Kidney tubule cell (primary cell): ENCODE data around the gene LRRK1.

Source experiments
- DNase-seq: peaks from one replicate; pipeline ENCODE4 v3.0.0-alpha.2; 2018; ENCODE audit warnings: low spot score

The LRRK1 gene

GRCh38 chr15:101114610-101115009, 195.5 kb downstream of the LRRK1 start:
- DNase-seq = no peak

GRCh38 chr15:101115393-101115785, 196.2 kb downstream of the LRRK1 start:
- no peak for DNase-seq

GRCh38 chr15:101115786-101116680, 196.9 kb downstream of the LRRK1 start:
- peak; percentile 6 for DNase-seq

GRCh38 chr15:101116681-101116976, 197.5 kb downstream of the LRRK1 start:
- DNase-seq = no peak

- no peak for DNase-seq
Observed at GRCh38 chr15:101118116-101118515, 199.0 kb downstream of the LRRK1 start.

- no peak for DNase-seq
Observed at GRCh38 chr15:101118615-101119014, 199.5 kb downstream of the LRRK1 start.

- DNase-seq = no peak
Observed at GRCh38 chr15:101119181-101119580, 200.0 kb downstream of the LRRK1 start.
